ENCODE results near the gene CINP.

Gene CINP

GRCh38 chr14:102344485-102344884 lies 18.2 kb downstream of the CINP start:
- Histone ChIP-seq H3K27ac (ENCODE audit: low read length) (no peak overlapping the region), H3K36me3 (replicated peaks; ENCODE audit: insufficient read depth, low read length) (no peaks in the 10 kb centered on the region), H3K4me3 (ENCODE audit: low read length) (no peak overlapping the region), H3K9me3 (replicated peaks; ENCODE audit: insufficient read depth, low read length) (no peaks in the 10 kb centered on the region), H3K4me1 (ENCODE audit: low read length) (no peaks in the 10 kb centered on the region), H3F3A (ENCODE audit: insufficient read depth, low read length) (no peaks in the 10 kb centered on the region), H4K20me1 (ENCODE audit: insufficient read depth, low read length) (no peaks in the 10 kb centered on the region), H2AFZ (ENCODE audit: low read length) (no peak overlapping the region), H3K9me2 (replicated peaks; ENCODE audit: insufficient read depth, low read length) (no peaks in the 10 kb centered on the region), H3K4me2 (ENCODE audit: low read depth, low read length) (no peak overlapping the region), H3K9ac (ENCODE audit: low read length) (no peak overlapping the region), H3K27me3 (replicated peaks; ENCODE audit: insufficient read depth, low read length) (no peaks in the 10 kb centered on the region), H3K79me2 (ENCODE audit: low read length) (no peaks in the 10 kb centered on the region)
- TF ChIP-seq, protein P1, sequence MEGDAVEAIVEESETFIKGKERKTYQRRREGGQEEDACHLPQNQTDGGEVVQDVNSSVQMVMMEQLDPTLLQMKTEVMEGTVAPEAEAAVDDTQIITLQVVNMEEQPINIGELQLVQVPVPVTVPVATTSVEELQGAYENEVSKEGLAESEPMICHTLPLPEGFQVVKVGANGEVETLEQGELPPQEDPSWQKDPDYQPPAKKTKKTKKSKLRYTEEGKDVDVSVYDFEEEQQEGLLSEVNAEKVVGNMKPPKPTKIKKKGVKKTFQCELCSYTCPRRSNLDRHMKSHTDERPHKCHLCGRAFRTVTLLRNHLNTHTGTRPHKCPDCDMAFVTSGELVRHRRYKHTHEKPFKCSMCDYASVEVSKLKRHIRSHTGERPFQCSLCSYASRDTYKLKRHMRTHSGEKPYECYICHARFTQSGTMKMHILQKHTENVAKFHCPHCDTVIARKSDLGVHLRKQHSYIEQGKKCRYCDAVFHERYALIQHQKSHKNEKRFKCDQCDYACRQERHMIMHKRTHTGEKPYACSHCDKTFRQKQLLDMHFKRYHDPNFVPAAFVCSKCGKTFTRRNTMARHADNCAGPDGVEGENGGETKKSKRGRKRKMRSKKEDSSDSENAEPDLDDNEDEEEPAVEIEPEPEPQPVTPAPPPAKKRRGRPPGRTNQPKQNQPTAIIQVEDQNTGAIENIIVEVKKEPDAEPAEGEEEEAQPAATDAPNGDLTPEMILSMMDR (IDR thresholded peaks at IDR 0.05; ENCODE audit: low read length) = no peak
- no peak for TF ChIP-seq EZH2 (optimal IDR thresholded peaks at IDR 0.05; ENCODE audit: low read depth, low read length)
- no peak for DNase-seq

GRCh38 chr14:102344084-102344483 lies 18.6 kb downstream of the CINP start:
- no peaks in the 10 kb centered on the region for H3F3A ChIP-seq (ENCODE audit: insufficient read depth, low read length)
- H3K4me3 ChIP-seq (ENCODE audit: low read length) = no peak overlapping the region
- no peak overlapping the region for H3K9ac ChIP-seq (ENCODE audit: low read length)
- no peak for DNase-seq
- no peak overlapping the region for H3K4me2 ChIP-seq (ENCODE audit: low read depth, low read length)
- H3K27me3 ChIP-seq (replicated peaks; ENCODE audit: insufficient read depth, low read length) = no peaks in the 10 kb centered on the region
- no peak overlapping the region for H2AFZ ChIP-seq (ENCODE audit: low read length)
- no peaks in the 10 kb centered on the region for H3K4me1 ChIP-seq (ENCODE audit: low read length)
- no peaks in the 10 kb centered on the region for H3K36me3 ChIP-seq (replicated peaks; ENCODE audit: insufficient read depth, low read length)
- no peaks in the 10 kb centered on the region for H3K9me3 ChIP-seq (replicated peaks; ENCODE audit: insufficient read depth, low read length)
- H3K9me2 ChIP-seq (replicated peaks; ENCODE audit: insufficient read depth, low read length) = no peaks in the 10 kb centered on the region
- no peak overlapping the region for H3K27ac ChIP-seq (ENCODE audit: low read length)
- H3K79me2 ChIP-seq (ENCODE audit: low read length) = no peaks in the 10 kb centered on the region
- TF ChIP-seq EZH2phosphoT487 (IDR thresholded peaks at IDR 0.05; ENCODE audit: low read length) = no peak
- TF ChIP-seq, protein P1 (IDR thresholded peaks at IDR 0.05; ENCODE audit: low read length) = no peak
- no peak for TF ChIP-seq EZH2 (optimal IDR thresholded peaks at IDR 0.05; ENCODE audit: low read depth, low read length)
- no peaks in the 10 kb centered on the region for H4K20me1 ChIP-seq (ENCODE audit: insufficient read depth, low read length)

GRCh38 chr14:102342238-102342637 lies 20.5 kb downstream of the CINP start:
- H3K36me3 ChIP-seq (replicated peaks; ENCODE audit: insufficient read depth, low read length) = no peaks in the 10 kb centered on the region
- no peak overlapping the region for H2AFZ ChIP-seq (ENCODE audit: low read length)
- no peaks in the 10 kb centered on the region for H3K79me2 ChIP-seq (ENCODE audit: low read length)

More at GRCh38 chr14:102342238-102342637, 20.5 kb downstream of the CINP start:
- Histone ChIP-seq H3K4me3 (ENCODE audit: low read length) (no peak overlapping the region), H3F3A (ENCODE audit: insufficient read depth, low read length) (no peaks in the 10 kb centered on the region), H3K27ac (ENCODE audit: low read length) (no peak overlapping the region), H4K20me1 (ENCODE audit: insufficient read depth, low read length) (no peaks in the 10 kb centered on the region), H3K9me3 (replicated peaks; ENCODE audit: insufficient read depth, low read length) (no peaks in the 10 kb centered on the region), H3K4me1 (ENCODE audit: low read length) (no peaks in the 10 kb centered on the region), H3K4me2 (ENCODE audit: low read depth, low read length) (no peak overlapping the region), H3K9ac (ENCODE audit: low read length) (no peak overlapping the region), H3K27me3 (replicated peaks; ENCODE audit: insufficient read depth, low read length) (no peaks in the 10 kb centered on the region), H3K9me2 (replicated peaks; ENCODE audit: insufficient read depth, low read length) (no peaks in the 10 kb centered on the region)
- DNase-seq = no peak
- no peak for TF ChIP-seq EZH2 (optimal IDR thresholded peaks at IDR 0.05; ENCODE audit: low read depth, low read length)
- TF ChIP-seq EZH2phosphoT487 (IDR thresholded peaks at IDR 0.05; ENCODE audit: low read length) = no peak
- TF ChIP-seq, protein P1 (IDR thresholded peaks at IDR 0.05; ENCODE audit: low read length) = no peak
